Right lung (tissue), 10 donors: ENCODE data around the gene FABP2. TPM values are rescaled to one million over a fixed set of nuclear protein-coding genes. Genes with fewer than 3 reads are reported as not detected.
A peak's percentile ranks its signal among the peaks of the same experiment; 100 is the strongest.
"Not testable (repeated sequence)": the region's sequence is repeated elsewhere in the genome, so short reads cannot be mapped to it uniquely, and the experiment has no call there.

Experiments used
- DNase-seq, 2 donors: peaks; one replicate each; pipeline ENCODE4 v3.0.0-alpha.2; 2013
- long read RNA-seq, 8 donors: transcript quantifications; one replicate each; lab custom pipeline, GENCODE V29; 2026
- polyA plus RNA-seq, 5 donors: library from polyadenylated mRNA; unstranded; fragments of 120-200 nt; gene quantifications; one replicate each; pipeline versions ENCODE4 v1.2.1 to v1.2.3, GENCODE V29; 2013; ENCODE audit warnings: inconsistent platforms in 1 of 5, low replicate concordance in 1 of 5; ENCODE audit not compliant: insufficient read length in 5 of 5, insufficient read depth in 1 of 5

Gene FABP2
- polyA plus RNA-seq, result under 1 TPM in 2 of 5 donors, not detected in 3; 0.04 to 0.08 TPM
- long read RNA-seq, donor 1, partial matches to known transcripts, result 0 of 2 reads
- long read RNA-seq, donor 1, other reads (novel, unspliced or antisense), result 0 of 2 reads
- long read RNA-seq, donor 2, result 0 reads
- long read RNA-seq, donor 3, result 0 reads
- long read RNA-seq, donor 4, result 0 reads
- long read RNA-seq, donor 5, result 0 reads
- long read RNA-seq, donor 6, partial matches to known transcripts, result 0 of 1 reads
- long read RNA-seq, donor 6, other reads (novel, unspliced or antisense), result 0 of 1 reads
- long read RNA-seq, donor 7, result 0 reads
- long read RNA-seq, donor 8, result 0 reads

GRCh38 chr4:119321921-119322687, at the start of gene FABP2:
TSS of gene FABP2 (minus strand) at chr4:119322138. CDS start at chr4:119322102, 36 bp downstream.
- DNase-seq, result no peak

GRCh38 chr4:119370951-119371683, 49.2 kb upstream of the FABP2 start:
- DNase-seq, result not testable (repeated sequence)

DNA sequence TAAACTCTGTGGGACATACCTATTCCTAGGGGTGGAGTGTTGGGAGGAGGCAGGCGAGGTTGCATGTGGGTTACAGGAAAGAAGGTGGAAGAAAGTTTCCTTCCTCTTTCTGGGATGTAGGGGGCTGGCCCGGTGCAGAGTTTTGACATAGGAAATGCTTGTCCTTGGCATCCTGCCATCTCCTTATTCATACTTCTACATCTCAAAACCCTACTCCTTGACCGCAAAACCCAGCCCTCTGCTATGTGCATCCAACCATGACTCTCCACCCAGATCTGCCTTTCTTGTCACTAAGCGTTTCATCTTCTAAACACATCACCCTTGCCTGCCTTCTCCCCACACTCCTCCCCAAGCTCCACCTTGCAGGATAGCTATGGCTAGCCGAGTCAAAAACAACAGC, 48.5 kb upstream of the FABP2 start:
- not testable (repeated sequence) for DNase-seq

- DNase-seq, result not testable (repeated sequence)
Observed at GRCh38 chr4:119366802-119367201, 44.9 kb upstream of the FABP2 start.

DNA sequence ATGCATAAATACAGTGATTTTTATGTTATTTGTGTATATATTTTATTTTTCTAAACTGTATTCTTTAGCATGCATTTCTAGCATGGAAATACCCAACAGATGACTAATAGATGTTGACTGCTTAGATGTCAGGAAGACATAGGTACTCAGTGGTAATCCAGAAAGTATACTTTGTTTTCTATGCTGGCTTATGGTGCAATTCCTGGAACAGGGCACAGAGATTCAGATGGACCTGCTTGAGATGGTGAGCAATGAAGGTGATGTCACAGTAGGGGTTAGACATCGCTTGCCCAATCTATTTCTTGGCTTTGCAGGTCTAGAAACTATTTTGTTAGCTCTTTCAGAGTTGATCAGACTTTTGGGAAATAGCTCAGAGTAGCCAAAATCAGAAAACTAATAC, 42.3 kb upstream of the FABP2 start:
- not testable (repeated sequence) for DNase-seq

DNA sequence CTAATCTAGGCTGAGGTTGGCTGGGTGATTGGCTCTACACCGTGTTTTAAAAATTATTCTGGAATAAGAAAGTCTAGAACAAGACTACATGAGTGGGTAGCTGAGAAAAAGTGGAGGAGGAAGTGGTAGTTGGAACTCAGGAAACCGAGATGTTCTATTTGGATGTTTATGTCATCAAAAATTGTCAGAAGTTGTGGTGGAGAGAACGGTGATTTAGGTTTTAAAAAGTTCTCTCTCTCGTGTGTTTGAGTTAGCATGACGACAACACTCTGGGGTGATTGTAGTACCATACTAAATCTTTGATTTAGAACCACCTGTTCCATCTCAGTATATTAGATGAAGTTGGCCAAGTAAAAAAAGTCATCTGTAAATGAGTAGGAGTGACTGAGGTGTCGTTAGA, 41.4 kb upstream of the FABP2 start:
- not testable (repeated sequence) for DNase-seq

DNA sequence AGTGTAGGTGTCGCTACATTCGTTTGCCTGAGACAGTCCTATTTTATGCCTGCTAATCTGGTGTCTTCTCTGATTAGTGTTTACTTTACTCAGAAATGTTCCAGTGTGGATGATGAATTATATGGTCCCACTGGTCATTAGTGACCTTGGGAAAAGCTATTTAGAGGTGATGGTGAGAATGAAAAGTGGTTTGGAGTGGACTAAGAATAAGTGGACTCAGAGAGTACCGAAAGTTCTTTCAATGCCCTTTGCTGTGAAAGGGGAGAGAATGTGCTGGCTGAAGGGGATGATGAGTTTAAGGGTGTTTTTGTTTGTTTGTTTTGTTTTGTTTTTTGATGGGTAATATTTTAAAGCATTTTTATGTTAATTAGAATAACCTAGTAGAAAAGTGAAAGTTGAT, 40.5 kb upstream of the FABP2 start:
- not testable (repeated sequence) for DNase-seq

- DNase-seq, result not testable (repeated sequence)
Observed at GRCh38 chr4:119359873-119360272, 37.9 kb upstream of the FABP2 start.

GRCh38 chr4:119356796-119357195, 34.9 kb upstream of the FABP2 start:
- DNase-seq, result not testable (repeated sequence)

DNA sequence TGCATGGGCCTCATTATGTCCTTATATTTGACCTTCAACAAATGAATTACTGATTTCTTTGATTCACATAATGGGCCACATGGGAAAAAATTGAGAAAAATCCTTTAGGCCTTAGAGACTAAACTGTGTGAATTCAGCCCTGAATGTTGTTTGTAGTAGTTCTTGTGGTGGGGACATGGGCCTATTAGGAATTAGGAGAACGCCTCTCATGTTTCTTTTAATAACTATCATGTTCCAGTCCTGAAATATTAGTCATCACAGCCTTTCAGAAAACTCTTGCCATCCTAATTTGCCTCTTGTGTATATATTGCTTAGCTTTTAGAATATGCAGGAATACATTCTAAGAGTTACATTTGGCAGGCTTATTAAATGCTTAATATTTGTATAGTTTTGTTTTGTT, 34.1 kb upstream of the FABP2 start:
- not testable (repeated sequence) for DNase-seq

DNA sequence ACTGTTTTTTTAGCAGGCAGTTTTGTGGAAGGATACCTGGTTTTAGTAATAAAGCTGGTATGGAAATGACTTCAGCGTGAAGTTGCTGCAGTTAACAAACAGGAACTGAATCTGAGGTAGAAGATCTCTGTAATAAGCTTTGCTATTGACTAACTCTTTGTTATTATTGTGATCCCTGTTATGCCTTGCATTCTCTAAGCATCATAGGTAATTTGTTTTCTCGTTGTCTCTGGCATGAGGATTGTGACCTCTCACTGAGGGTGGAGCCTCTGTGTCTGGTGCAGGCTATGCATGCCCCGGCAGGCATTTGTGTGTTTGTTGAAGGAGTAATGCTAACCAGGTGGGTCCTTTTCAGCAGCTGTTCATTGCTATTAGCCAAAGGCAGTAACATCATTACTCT, 31.4 kb upstream of the FABP2 start:
- DNase-seq, result not testable (repeated sequence)

DNA sequence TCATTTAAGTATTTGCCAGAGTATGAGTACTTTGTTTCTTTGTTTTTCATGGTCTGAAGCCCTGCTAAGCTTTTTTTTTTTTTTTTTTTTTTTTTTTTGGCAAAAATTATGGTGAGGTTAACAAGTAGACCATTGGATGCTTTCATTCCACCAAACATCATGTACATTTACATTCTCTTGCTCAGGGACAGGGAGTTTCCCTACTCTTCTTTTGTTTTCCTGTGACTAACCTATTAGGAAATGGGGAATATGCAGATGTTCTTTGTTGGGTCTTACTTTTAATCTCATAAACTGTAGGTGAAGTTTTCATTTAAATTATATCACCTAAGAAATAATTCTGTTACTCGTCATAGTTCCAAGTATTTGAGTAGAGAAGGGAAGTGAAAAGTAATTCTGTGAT, 26.2 kb upstream of the FABP2 start:
- DNase-seq, result not testable (repeated sequence)

GRCh38 chr4:119343293-119343692, 21.4 kb upstream of the FABP2 start:
- DNase-seq, result not testable (repeated sequence)

DNA sequence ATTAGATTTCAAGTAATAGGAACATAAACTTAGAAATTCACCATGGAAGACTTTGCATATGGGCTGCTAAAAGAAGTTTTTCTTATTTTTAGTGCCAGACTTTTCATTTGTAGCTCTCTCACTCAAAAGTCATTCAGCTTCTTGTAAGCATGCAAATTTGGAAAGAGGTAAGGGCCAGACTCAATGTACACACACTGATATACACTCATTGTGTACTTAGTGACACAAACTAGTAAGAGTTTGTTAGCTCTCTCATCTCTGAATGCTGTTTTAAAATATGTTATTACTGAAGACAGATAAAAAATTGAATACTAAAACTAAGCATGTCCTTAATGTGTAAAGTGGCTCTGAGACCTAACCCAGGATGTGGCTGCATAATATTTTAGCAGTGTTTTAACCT, 18.0 kb upstream of the FABP2 start:
- not testable (repeated sequence) for DNase-seq

- no peak for DNase-seq
Observed at GRCh38 chr4:119337010-119337409, 15.1 kb upstream of the FABP2 start.

- DNase-seq, result not testable (repeated sequence)
Observed at GRCh38 chr4:119336332-119336979, 14.5 kb upstream of the FABP2 start.

DNA sequence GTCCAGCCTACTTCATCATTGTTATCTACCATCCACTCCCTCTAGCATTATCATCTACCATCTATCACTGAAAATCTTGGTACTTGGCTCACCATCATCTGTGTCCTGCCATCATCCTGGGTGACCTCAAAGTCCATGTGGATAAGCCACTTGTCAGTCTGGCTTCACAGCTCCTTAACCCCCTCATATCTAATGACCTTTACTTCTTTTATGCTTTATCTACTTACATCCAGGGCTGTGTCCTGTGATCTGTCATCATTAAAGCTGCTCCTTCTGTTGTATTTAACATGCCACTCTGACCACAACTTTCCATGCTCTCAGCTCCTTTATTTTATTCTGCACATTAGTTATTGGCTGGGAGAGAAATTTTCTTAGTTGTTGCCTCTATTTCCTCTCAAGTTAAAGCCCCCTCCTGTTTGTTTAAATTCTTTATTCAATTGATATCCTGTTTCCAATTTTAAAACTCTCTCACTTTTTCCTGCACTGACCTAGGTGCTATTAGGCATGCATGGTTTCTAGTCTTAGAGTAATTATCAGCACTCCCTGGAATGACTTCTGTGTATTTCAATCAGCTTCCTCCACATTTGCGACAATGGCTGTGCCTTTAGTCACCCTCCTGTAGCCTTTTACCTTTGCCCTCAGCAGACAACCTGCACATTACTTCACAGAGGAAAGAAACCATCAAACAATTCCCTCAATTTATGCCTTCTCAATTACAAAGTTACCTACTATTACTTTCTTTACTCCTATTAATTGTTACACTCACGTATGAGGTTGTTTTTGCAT, 8.1 kb upstream of the FABP2 start:
- DNase-seq, result no peak

DNA sequence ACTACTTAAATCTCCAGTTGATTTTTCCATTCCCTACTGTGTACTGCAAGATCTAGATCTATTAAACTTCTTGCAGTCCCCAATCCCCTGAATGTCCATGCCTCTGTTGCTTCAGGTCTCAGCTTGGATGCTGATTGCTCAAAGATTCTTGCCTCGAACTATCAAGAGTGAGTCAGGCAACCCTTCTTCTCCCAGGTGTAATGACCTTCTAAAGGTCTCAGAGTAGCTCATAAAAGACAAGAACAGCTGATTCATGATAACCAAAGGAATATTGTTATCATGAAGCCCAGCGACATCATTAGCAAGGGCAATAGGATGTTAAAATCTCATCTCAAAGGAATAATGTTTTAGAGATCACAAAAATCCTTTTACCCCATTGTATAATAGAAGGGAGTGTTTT, 6.8 kb upstream of the FABP2 start:
- no peak for DNase-seq

GRCh38 chr4:119317990-119318389, 3.9 kb downstream of the FABP2 start:
- DNase-seq, result no peak

DNA sequence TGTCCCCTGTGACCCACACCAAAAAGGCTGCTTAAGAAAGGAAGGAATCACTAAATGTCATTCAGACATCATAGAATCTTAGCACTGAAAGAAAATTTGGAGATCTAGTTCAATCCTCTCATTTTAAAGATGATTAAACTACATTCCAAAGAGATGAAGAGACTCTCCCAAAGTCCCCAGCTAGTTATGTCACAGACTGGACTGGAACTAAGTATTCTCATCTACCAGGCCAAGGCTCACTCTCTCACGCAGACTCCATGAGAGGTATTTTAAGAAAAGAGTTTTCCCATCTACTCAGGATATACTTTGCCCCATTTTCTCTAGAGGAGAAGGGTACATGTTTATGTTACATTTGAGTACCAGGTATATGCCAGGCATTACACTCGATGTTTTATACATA, 6.9 kb downstream of the FABP2 start:
- no peak for DNase-seq

DNA sequence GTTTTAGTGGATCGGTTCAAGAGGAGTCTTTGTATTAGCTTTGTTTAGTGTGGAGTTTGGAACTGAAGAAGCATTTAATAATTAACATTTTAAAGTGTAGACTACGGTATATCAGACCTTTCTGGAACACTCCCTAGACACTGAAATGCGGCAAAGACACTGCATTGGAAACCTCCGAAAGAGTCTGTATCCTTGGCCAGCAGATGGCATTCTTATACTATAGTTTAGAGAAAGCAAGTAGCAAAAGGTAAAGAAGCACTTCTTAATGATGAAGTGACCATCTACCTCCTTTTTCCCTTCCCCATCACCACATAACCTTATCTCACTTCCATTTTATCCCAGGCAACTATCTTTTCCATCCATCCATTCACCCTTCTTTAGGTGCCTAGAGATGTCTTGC, 7.6 kb downstream of the FABP2 start:
- peak; percentile 26 to 47 for DNase-seq
